ENCODE results near the gene ZBTB7B.

ZBTB7B gene

DNA sequence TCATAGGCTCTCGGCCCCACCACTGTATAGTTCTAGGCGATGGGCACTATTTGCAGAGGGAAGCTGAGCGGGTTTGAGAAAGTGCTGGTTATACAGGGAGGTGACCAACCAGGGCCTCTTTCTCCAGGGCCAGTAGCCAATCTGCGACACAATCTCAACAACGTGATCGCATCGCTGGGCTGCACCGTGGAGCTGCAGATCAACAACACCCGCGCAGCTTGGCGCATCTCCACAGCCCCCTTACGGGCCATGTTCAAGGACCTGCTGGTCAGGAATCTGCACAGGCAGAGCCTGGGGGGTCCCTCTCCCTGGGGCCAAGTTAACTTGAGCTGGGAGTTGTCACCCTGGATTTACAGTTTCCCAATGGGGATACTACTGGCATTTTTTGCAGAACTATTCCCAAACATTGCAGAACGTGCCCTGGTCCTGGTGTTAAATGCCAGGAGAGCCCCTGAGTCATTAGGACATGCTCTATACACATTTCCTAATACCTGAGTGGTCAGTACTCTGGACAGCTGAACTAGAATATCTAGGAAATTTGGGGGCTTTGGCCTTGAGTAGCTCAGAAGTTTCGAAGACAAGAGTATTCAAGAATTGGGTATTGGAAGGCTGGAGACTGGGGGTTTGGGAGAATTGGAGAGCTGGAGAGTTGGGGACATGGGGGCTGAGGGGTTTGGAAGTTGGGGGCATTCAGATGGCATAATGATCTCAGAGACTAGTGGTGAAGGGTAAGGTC lies 37.9 kb downstream of the ZBTB7B start:
- DNase-seq = no peak

DNA sequence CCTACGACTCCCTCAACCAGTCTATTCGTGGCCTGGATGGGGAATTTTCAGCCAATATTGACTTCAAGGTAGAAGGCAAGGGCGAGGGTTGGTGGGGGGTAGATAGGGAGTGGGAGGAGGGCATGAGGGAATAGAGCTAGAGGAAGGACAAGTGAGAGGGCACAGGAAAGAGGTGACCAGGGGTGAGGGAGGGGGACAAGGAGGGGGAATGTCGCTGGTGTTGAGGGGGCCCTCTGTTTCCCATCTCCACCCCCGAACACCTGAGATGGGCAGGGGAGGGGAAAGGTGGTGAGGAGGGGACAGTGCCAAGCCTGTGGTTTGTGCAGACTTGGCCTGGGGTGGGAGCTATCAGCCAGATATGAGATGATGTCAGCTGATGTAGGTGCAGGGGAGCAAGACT lies 40.2 kb downstream of the ZBTB7B start:
- DNase-seq = peak; percentile 29

DNA sequence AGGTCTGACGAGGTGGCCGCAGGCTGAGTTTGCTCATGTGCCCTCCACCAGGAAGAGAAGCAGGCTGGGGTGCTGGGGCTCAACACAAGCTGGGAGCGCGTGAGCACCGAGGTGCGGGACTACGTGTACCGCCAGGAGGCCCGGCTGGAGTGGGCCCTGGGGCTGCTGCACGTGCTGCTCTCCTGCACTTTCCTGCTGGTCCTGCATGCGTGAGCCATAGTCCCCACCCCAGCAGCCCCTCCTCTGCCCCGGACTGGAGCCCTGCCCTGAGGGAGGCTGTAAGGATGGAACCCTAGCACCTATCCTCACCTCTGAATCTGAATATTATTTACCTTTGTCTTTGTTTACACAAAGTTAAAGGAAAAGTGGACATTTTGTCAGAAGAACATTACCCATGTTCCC lies 40.7 kb downstream of the ZBTB7B start:
- DNase-seq = no peak

DNA sequence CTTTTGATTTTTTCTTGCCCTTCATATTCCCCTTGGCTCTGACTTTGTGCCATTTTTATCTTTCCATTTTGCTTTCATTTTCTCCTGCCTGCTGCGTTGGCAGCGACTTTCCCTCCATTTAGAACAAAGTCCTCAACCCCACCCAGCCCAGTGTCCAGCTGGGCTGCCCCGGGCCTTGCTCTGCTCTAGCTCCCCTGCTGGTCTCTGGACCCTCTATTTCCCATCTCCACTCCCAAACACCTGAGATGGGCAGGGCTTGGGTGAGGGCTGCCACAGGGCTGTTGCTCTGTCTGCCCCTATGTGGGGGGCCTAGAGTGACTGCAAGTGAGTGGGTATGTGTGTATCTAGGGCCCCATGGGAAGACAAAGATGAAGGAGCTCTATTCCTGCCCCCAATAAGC lies 41.2 kb downstream of the ZBTB7B start:
- DNase-seq = no peak

DNA sequence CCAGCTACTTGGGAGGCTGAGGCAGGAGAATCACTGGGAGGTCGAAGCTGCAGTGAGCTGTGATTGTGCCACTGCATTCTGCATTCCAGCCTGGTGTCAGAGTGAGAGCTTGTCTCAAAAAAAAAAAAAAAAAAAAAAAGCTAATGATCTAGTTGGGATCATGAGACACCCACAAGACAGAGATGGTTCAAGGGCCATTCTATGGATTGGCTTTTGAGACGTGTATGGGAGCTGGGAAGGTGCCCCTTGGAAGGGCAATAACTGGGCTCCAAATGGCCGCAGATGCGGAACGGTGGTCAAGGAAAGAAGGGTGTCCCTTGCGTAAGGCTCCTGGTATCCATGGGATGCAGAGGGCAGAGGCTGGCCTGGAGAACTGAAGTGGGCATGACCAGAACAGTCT lies 41.8 kb downstream of the ZBTB7B start:
- no peak for DNase-seq

DNA sequence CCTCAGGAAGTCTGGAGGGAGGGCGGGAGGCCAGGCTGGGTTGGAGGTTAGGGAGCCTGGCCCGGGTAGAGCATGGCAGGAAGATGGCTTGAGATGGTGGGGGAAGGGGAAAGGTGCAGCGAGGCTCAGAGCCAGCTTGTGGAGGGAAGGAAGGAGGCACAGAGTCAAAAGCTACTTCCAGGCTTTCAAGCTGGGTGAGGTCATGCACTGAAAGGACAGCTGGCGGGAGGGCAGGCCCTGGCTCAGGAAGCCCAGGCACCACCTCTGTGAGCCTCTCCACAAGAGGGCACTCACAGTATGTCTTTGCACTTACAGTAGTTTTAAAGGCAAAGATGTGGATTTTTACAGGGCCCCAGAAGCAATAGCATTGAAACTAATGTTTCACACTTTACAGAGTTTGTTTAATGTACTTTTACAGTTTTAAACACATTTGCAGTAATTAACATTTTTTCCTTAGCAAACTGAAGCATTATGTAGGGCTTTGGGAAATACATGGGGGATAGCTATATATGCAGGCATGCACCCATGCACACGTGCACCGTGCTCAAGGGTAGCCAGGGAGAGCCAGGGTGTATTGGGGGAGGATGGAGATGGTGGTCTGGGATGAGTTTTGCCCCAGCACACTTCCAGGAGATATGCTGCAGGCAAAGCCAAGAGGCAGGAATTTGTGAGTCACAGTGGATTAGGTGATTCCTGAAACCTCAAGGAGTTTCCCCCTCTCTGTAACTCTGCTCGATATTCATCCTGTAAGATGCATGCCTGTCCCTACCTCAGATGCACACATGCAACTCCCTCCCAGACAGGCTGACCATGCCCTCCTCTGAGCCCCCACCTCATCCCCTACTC lies 42.4 kb downstream of the ZBTB7B start:
- DNase-seq = peak; percentile 97

DNA sequence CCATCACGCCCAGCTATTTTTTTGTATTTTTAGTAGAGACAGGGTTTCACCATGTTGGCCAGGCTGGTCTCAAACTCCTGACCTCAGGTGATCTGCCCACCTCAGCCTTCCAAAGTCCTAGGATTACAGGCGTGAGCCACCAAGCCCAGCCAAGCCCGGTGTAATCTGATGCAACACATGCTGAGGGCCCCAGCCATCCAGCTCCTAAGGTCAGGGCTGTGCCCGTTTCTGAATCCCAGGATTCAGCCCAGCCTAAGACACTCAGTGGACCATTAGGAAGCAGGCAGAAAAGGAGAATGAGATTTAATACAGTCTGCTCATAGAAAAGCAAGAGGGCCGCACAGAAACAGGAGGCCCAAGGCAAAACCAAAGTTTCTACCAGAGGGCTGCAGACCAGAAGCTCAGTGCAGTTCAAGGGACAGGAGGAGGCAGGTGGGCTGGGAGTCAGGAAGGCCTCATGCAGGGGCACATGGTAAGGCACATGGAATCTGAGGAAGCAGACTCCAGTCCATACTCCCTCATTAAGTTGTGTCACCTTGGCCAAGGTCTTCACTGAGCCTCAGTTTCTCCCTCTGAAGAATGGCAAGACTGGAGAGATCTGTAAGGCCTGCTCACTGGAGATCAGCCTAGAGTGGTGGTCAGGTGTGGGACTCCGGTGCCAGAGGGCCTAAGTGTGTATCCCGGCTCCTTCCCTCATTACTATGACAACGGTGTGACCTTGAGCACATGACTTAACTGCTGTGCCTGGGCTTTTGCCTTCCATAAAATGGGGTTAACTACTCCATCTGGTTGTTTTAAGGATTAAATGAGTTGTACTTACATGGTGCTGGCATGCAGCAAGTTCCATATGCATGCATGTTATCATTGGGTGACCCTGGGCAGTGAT lies 46.1 kb downstream of the ZBTB7B start:
- no peak for DNase-seq

DNA sequence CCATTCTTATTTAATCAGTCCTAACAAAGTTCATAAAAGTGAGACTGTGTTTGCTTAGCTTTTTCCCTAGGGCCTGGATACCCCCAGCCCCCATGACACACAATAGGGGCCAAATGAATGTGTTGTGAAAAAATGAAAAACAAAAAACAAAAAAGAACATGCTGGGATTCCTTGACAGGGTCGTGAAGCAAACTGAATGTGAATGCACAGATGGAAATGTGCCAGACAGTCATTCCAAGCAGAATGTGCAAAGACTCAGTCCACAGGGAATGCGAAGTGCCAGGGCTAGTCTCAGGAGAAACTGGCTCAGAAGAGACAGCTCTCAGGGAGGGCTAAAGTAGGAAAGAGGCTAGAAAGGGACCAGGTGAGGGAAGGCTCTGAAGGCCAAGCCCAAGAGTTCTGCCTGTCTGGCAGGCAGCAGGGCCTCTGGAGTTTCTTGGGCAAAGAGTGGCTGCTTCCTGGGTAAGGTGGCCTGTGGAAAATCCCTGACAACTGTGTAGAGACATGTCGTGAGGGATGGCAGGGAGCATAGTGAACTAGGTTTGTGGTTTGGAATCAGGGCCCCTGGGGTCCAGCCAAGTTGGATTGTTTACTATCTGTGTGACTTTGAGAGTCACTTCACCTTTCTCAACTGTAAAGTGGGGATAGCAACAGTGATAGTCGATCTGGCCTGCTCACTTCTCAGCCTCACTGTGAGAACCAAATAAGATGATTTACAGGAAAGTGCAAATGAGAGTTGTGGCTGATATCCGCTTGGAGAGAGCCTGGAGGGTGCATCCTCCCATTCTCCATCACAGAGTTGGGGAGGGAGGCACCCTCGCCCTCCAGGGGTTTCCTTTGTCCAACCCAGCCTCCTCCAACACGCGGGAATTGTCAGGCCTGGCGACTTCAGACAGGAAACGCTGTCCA lies 47.3 kb downstream of the ZBTB7B start:
- peak; percentile 46 for DNase-seq

DNA sequence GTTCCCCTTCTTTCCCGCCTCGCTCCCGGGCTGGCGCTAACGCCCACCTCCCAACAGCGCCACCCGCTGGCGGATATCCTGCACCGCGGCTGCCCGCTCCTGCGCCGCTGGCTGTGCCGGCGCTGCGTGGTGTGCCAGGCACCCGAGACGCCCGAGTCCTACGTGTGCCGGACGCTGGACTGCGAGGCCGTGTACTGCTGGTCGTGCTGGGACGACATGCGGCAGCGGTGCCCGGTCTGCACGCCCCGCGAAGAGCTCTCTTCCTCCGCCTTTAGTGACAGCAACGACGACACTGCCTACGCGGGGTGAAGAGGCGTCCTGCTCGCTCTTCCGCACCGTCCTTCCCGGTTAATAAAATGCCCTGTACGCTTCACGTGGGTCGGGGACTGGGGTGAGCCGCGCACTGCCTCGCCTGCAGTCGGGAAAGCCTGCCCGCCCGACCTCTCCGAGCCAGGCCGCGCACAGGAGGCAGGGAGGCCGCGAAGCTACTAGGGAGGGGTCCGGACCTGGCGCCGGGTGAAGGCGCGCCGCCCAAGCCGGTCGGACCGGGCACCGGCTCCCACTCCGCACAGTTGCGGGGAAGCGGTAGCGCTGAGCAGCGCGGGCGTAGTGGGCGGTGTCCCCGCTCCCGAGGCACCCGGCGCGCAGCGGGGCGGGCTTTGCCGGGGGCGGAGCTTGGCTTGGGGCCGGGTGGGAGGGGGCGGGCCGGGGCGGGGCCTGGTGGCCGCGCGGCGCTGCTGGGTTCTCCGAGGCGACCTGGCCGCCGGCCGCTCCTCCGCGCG lies 48.1 kb downstream of the ZBTB7B start, which contains the start of gene ADAM15:
Gene ADAM15, plus strand, starts transcription at position 757 of the 782 bp plus-strand sequence. CDS start 71 bp downstream, outside the sequence.
- peak; percentile 91 for DNase-seq

DNA sequence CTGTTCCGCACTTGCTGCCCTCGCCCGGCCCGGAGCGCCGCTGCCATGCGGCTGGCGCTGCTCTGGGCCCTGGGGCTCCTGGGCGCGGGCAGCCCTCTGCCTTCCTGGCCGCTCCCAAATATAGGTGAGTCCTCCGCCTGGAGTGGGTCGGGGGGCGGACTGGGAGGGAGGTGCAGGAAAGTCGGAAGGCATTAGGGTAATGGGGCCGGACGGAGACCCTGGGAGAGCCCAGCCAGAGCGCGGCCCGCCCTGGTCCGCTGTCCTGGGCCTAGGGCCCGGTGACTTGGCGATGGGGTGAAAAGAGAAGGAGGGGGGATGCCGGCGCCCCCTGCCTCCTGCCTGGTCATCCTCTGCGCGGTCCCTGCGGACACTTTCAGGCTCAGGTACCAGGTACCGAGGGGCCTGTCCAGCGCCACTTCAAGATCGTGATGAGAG lies 48.8 kb downstream of the ZBTB7B start:
- no peak for DNase-seq

DNA sequence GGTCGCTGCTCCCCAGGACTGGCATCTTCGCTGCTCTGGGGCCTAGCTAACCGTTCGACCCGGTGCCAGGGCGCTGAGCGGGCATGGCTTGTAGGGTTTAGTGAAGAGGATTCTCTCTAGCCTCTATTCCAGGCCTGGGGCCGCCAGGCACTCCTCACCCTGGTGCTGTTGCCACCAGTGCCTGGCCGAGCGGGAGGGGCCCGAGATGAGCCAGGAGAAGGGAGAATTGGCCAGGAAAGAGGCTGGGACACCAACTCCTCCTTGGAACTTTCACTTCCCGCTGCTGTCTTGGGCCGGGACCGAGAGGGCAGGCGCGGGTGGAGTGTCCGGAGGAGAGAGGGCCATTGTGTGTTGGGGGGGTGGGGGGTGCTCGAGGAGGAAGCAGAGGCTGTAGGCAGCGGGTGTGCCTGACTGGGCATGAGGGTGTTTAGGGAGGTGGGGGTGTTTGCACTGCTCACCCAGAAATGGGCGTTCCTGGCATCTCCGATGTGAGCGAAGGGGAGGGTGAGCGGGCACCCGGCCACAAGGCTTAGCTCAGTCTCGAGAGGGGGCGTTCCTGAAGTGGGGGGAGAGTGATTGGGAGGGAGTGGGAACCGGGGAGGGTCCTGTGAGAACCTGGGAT lies 49.3 kb downstream of the ZBTB7B start:
- DNase-seq = peak; percentile 84

DNA sequence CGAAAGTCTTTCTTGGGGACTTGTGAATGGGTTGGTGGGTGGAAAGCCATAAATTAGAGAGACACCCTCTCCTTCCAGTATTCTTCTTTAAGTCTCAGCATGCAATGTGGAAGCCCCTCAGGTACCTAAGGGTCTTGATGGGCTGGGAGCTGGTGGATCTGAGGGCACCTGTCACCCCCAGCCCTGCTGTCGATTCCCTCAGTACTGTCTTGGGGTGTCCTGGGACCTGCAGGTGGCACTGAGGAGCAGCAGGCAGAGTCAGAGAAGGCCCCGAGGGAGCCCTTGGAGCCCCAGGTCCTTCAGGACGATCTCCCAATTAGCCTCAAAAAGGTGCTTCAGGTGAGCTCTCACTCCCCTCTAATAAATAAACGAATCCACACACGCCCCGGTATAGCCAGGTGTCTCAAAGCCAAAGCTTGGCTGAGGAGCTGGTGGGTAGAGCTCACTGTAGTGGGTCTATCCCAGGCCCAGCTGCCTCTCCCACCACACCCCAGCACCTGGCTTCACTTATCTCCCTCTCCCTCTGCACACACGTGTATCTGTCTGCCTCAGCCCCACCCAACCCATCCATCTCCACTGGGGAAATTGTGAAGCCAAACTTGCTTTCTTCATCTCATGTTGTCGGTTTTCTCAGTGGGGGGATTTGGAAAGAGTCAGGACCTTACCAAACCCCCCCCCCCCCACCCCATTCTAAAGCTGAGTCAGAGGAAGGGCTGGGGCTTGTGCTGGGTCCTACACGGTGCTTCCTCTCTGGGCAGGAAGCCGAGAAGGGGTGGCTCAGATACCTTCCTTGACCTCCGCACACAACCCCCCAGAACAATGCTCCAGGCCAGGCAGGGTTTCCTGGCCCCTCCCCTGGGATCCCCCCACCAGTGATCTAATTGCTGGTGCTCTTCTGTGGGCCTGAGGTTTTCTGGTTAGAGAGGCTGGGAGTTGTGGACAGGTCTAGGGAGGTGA lies 50.1 kb downstream of the ZBTB7B start:
- peak; percentile 75 for DNase-seq

DNA sequence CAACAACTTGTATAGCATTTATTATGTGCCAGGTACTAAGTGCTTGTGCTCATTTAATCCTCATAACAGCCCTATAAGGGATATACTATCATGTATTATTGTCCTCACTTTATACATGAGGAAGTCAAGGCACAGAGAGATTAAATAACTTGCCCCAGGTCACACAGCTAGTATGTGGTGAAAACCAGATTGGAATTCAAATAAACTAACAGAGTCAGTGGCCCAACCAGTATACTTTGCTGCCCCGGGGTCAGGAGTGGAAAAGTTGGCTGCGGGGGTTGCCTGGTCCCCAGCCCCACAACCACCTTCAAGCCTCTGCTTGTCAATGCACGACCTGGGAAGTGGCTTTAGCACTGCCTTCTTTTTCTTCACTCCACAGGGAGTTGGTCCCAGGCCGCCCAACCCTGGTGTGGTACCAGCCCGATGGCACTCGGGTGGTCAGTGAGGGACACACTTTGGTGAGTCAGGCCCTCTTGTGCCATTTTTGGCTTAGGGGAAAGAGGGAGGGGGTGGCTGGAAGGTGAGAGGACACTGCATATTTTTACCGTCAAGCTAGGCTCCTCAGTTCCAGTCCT lies 51.0 kb downstream of the ZBTB7B start:
- no peak for DNase-seq

DNA sequence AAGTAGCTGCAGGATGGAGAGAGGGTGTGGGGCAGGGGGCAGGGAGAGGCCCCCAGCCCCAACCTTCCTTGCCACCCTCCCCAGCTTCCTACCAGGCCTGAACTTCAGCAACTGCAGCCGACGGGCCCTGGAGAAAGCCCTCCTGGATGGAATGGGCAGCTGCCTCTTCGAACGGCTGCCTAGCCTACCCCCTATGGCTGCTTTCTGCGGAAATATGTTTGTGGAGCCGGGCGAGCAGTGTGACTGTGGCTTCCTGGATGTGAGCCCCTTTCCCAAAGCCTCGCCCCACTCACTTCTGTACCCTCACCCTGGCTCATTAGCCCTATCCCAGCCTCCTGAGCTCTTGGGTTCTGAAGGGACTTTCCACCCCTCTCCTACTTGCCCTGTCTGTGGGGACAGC lies 54.5 kb downstream of the ZBTB7B start:
- no peak for DNase-seq

DNA sequence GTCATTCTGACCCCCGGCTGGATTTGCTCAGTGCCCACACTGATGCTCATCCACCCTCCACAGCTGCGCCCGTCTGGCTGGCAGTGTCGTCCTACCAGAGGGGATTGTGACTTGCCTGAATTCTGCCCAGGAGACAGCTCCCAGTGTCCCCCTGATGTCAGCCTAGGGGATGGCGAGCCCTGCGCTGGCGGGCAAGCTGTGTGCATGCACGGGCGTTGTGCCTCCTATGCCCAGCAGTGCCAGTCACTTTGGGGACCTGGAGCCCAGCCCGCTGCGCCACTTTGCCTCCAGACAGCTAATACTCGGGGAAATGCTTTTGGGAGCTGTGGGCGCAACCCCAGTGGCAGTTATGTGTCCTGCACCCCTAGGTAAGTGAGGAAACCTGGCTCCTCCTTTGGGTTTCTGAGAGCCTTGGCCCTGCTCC lies 55.2 kb downstream of the ZBTB7B start:
- peak; percentile 39 for DNase-seq

DNA sequence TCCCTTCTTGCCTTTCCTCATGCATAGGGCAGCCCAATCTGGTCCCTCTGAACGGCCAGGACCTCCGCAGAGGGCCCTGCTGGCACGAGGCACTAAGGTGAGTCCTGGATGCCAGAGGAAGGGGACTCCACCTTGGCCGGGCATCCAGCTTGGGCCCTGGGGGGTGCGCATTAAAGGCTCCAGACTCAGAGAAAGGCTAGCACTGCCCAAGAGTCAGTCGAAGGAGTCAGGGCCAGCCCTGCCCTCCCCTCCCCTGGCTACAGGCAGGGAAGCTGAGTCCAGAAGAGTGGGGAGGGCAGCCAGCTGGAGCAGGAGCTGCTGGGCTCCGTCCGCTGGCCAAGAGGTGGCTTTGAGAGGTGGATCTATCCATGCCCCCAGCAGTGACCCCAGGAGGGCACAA lies 58.1 kb downstream of the ZBTB7B start:
- DNase-seq = no peak

DNA sequence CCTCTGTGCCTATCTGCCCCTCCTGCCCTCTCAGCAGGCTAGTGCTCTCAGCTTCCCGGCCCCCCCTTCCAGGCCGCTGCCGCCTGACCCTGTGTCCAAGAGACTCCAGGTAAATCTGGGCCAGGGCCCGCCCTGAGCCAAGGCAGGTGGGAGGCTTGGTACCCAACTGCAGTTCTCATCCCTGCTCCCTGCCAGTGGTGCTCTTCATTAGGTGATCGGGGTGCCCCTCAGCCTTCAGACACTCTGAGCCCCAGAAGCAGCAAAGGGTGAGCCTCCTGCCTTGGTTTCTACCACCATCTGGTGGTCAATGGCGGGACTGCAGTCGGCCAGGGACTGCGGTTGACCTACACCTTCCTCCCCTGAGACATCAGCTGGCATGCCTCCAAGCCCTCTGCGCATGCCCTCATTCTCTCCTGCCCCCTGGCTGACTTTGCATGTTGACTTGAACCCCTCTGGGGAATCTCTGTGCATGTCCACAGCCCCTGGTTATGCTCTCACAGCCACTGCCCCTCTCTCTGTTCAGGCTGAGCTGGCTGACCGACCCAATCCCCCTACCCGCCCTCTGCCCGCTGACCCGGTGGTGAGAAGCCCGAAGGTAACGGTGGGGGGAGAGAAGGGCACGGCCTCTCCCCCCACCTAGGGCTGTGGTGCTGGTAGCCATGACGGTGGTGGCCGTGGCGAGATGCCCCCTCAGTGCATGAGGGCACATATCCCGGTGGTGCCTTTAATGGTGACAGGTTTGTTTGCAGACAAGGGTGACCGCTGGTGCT lies 59.0 kb downstream of the ZBTB7B start:
- peak; percentile 98 for DNase-seq

DNA sequence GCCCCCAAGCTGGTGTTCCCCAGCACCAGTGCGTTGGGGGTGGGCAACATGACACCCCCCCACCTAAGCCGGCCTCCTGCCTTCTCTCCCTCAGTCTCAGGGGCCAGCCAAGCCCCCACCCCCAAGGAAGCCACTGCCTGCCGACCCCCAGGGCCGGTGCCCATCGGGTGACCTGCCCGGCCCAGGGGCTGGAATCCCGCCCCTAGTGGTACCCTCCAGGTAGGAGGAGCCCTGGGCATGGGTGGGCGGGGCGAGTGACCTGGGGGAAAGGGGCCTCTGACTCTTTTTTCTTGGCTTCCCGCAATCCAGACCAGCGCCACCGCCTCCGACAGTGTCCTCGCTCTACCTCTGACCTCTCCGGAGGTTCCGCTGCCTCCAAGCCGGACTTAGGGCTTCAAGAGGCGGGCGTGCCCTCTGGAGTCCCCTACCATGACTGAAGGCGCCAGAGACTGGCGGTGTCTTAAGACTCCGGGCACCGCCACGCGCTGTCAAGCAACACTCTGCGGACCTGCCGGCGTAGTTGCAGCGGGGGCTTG lies 59.6 kb downstream of the ZBTB7B start:
- no peak for DNase-seq
